H4 (cell line): Measurements from ENCODE around the gene VEGFD. TPM values are rescaled to one million over a fixed set of nuclear protein-coding genes. Genes with fewer than 3 reads are reported as not detected.
A peak's percentile ranks its signal among the peaks of the same experiment; 100 is the strongest.
"Not testable (repeated sequence)": the region's sequence is repeated elsewhere in the genome, so short reads cannot be mapped to it uniquely, and the experiment has no call there.

Experiments
- DNase-seq: peaks from one replicate; pipeline ENCODE4 v3.0.0-alpha.2; 2015; ENCODE audit warnings: low spot score
- total RNA-seq: library from RNA; depleted of rRNA; stranded (reverse); fragments of >200 nt; shearing (Covaris generic); gene quantifications from 2 replicates; pipeline ENCODE4 v1.2.3, GENCODE V29; 2014; rRNA removed

Gene VEGFD
- total RNA-seq, 1 experiment from 2014 or later: 0.23 TPM

DNA sequence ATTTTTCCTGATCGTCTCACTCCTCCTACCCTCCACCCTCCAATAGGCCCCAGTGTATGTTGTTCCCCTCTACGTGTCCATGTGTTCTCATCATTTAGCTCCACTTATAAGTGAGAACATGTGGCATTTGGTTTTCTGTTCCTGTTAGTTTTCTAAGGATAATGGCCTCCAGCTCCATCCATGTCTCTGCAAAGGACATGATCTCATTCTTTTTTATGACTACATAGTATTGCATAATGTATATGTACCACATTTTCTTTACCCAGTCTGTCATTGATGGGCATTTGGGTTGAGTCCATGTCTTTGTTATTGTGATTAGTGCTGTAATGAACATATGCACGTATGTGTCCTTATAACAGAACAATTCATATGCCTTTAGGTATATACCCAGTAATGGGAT is 78.3 kb downstream of the VEGFD start:
- DNase-seq: not testable (repeated sequence)

GRCh38 chrX:15301924-15302323 is 82.3 kb downstream of the VEGFD start:
- DNase-seq: peak; percentile 70

GRCh38 chrX:15299941-15300851 is 84.0 kb downstream of the VEGFD start:
- DNase-seq: peak; percentile 14

DNA sequence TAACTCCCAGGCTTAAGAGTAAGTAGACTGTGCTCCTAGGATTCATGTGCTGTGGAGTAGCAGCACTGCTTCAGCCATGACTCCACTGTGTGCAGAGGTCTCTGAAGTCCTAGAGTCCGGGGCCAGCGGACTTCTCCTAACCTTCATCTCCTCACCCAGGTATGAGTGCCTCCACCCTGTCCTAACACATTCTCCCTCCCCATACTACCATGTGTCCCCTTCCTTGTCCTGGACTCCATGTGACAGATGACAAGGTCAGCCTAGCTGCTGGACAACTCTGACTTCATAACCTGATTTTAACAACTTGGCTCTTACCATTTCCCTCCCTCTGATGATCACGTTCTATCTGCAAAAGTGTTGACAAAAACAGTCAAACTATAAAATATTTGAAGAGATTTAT is 85.4 kb downstream of the VEGFD start:
- no peak for DNase-seq

DNA sequence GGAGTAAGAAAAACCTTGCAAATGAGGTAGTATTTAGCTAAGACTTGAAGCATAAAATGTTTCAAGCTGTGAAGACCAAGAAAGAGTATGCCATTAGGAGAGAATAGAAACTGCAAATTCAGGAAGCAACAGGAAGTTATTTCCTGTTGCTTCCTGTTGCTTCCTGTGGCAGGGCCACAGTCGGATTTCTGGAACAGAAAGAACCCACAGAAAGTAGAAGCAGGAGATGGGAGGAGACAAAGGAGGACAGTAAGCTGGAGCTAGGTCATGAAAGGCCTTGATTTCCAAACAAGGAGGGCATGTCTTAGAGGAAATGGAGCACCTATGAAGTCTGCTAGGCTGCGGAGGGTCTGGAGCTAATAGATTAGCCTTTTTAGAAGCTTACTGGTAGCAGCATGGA is 86.0 kb downstream of the VEGFD start:
- no peak for DNase-seq

Other genes with a start within 250 kb of the VEGFD start
- 16.1 and 17.5 TPM in 2 replicates for gene ASB9, start 114.3 kb downstream of the VEGFD start, total RNA-seq
- not detected in 2 replicates for gene ASB11, start 68.8 kb downstream of the VEGFD start, total RNA-seq
- gene PIGA, start 48.9 kb downstream of the VEGFD start, total RNA-seq: 9.9 and 10.9 TPM in 2 replicates
- 117 and 126 TPM in 2 replicates for gene PIR, start 108.9 kb upstream of the VEGFD start, total RNA-seq
- gene BMX, start 116.4 kb upstream of the VEGFD start, total RNA-seq: not detected in 2 replicates
- not detected in 2 replicates for gene ACE2, start 216.5 kb upstream of the VEGFD start, total RNA-seq